GM23338 (cell line): ENCODE results near the gene ZNF831.

Source experiments
- CTCF ChIP-seq, 2 experiments: fragments of 200-600 bp in 1 of 2; sonication (generic) in 1 of 2; conservative IDR thresholded peaks; 2 replicates each; pipeline versions ENCODE4 v1.5.1 to v1.6.1; 2016 to 2017; ENCODE audit warnings: antibody characterized with exemption in 2 of 2, low read depth in 2 of 2, mild to moderate bottlenecking in 2 of 2, moderate library complexity in 1 of 2
- NANOG ChIP-seq: IDR thresholded peaks from 2 replicates; pipeline ENCODE4 v1.6.1; 2016; ENCODE audit warnings: antibody characterized with exemption, borderline replicate concordance
- POLR2AphosphoS5 ChIP-seq: IDR thresholded peaks from 2 replicates; pipeline ENCODE4 v1.6.1; 2016; ENCODE audit warnings: antibody characterized with exemption, low read depth

GRCh38 chr20:59214073-59214472 lies 50.5 kb downstream of the ZNF831 start:
- TF ChIP-seq CTCF (conservative IDR thresholded peaks at IDR 0.05; ENCODE audit: low read depth in 2 of 2), result no peak
- TF ChIP-seq NANOG, result no peak
- TF ChIP-seq POLR2AphosphoS5, result no peak
